HUES64 (cell line): Measurements from ENCODE around the gene MRPL41.
"Not testable (repeated sequence)": the region's sequence is repeated elsewhere in the genome, so short reads cannot be mapped to it uniquely, and the experiment has no call there.

Experiments used
- H3K27ac ChIP-seq: 2 replicates; pipeline ENCODE4 v1.7.0; 2013; ENCODE audit warnings: low read depth, low read length, inconsistent platforms
- H3K27me3 ChIP-seq: 2 replicates; pipeline ENCODE4 v1.6.1; 2013; ENCODE audit warnings: mild to moderate bottlenecking, low read length; ENCODE audit not compliant: insufficient read depth
- H3K36me3 ChIP-seq: 2 replicates; pipeline ENCODE4 v1.6.1; 2013; ENCODE audit warnings: mild to moderate bottlenecking, low read length; ENCODE audit not compliant: insufficient read depth
- H3K4me1 ChIP-seq: 2 replicates; pipeline ENCODE4 v1.6.1; 2013; ENCODE audit warnings: mild to moderate bottlenecking, low read length, moderate library complexity; ENCODE audit not compliant: insufficient read depth
- H3K4me3 ChIP-seq: 2 replicates; pipeline ENCODE4 v1.5.1; 2013; ENCODE audit warnings: mild to moderate bottlenecking, low read length, moderate library complexity
- H3K9ac ChIP-seq: 2 replicates; pipeline ENCODE4 v1.6.1; 2013; ENCODE audit warnings: mild to moderate bottlenecking, low read depth, low read length
- H3K9me3 ChIP-seq: 2 replicates; pipeline ENCODE4 v1.6.1; 2013; ENCODE audit warnings: low read depth, low read length; ENCODE audit not compliant: insufficient read depth
- WGBS: fragments of 150-250, 120-280 bp; methylation state at CpG from one replicate; pipeline ENCODE4 v1.1.7; 2013; ENCODE audit warnings: missing lambda C conversion rate; 5-methylcytosine and 5-hydroxymethylcytosine counted together

The MRPL41 gene

DNA sequence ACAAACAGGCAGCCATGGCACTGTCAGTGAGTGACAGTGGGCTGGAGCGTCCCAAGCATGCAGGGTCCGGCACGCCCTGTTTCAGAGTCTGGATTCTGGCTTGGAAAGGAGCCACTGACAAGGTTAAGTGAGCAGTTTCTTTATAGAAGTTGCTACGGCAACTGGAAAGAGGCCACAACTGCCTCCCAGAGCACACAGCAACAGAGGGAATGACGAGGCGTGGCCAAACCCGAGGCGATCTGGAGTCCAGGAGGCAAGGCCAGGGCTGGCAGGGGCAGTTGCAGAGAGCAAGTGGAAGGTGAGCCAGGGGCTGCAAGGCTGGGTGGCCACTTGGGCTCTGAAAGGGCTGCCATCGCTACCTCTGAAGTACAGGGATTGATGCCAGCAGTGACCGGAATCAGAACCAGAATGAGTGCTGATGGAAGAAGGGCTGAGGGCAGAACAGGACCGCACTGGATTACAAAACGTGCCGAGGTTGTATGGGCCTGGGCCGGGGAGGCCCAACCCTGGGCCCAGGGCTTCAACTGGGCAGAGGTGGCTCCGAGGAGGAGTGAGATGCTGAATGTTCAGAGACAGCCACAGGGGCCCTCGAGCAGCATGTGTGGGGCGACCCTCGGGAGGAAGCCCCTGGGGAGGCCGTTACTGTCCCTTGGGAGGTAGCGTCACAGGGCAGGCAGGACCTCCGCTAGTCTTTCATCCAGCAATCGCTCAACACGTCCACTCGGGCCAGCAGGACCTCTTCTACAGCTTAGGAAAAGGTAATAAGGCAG, 4.6 kb downstream of the MRPL41 start:
- 95% methylated on average over 24 of the region's 24 CpGs for WGBS
- no peak overlapping the region for H3K27ac ChIP-seq
- H3K9me3 ChIP-seq, result no peaks in the 10 kb centered on the region
- no peak overlapping the region for H3K9ac ChIP-seq
- H3K36me3 ChIP-seq, result peaks cover 50% of the 10 kb centered on the region
- 0 out of 2 replicates have a peak, but pooled peaks cover 2% of the 10 kb centered on the region for H3K4me1 ChIP-seq
- no peak overlapping the region for H3K4me3 ChIP-seq
- H3K27me3 ChIP-seq, result no peaks in the 10 kb centered on the region

DNA sequence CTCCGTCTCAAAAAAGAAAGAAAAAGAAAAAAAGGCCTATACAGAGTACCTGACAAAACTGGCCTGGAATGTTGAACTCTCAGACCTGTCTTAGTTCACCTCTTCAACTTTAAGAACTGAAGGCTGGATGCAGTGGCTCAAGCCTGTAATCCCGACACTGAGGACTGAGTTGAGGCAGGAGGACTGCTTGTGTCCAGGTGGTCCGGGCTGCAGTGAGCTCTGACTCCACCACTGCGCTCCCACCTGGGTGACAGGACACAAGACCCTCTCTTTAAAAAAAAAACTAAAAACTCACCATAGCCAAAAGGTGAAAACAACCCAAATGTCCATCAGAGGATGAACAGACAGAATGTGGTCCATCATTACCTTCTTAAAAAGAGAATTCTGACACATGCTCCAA, 6.4 kb downstream of the MRPL41 start:
- no peaks in the 10 kb centered on the region for H3K9me3 ChIP-seq
- peaks cover 67% of the 10 kb centered on the region for H3K36me3 ChIP-seq
- H3K4me1 ChIP-seq, result no peaks in the 10 kb centered on the region
- WGBS, result 94% methylated on average over 4 of the region's 4 CpGs
- H3K4me3 ChIP-seq, result no peak overlapping the region
- H3K9ac ChIP-seq, result no peak overlapping the region
- no peak overlapping the region for H3K27ac ChIP-seq
- no peaks in the 10 kb centered on the region for H3K27me3 ChIP-seq

DNA sequence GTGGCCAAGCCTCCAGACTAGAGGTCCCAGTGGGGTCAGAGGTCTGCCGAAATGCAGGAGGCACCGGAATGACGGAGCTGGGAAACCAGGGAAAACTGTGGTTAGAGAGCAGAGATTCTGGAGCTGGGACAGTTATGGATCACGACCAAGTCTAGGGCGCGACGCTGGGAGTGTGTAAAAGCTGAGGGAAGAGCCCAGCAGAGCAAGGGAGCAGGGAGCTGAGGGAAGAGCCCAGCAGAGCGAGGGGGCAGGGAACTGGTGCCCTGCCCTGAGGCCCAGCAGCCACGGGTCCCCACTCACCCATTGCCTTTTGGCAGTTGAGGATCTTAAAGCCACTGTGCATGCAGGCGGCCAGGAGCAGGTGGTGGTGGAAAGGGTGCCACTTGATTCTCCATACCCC, 12.5 kb downstream of the MRPL41 start:
- 96% methylated on average over 10 of the region's 10 CpGs for WGBS
- H3K4me1 ChIP-seq, result no peaks in the 10 kb centered on the region
- no peak overlapping the region for H3K9ac ChIP-seq
- peaks cover 53% of the 10 kb centered on the region for H3K36me3 ChIP-seq
- no peaks in the 10 kb centered on the region for H3K9me3 ChIP-seq
- no peaks in the 10 kb centered on the region for H3K27me3 ChIP-seq
- H3K4me3 ChIP-seq, result no peak overlapping the region
- no peak overlapping the region for H3K27ac ChIP-seq

DNA sequence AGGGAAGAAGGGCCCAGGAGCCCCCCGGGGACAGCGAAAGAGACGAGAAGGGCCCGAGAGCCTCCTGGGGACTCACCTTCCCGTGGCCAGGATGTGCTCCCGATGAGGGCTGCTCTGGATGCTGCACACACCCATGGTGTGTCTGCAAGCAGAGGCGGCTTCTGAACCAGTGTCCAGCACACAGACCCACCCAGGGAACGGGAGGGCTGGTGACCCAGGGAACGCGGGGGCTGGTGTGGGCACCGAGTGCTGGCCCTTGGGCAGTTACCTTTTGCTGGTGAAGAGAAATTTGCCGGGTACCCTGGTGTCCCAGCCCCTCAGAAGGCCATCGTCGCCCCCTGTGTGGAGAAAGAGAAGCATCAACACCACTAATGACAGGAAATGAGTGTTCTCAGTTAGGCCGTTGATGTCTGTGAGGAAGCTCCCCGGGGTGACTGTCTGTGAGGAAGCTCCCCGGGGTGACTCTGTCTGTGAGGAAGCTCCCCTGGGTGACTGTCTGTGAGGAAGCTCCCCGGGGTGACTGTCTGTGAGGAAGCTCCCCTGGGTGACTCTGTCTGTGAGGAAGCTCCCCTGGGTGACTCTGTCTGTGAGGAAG, 13.2 kb downstream of the MRPL41 start:
- H3K36me3 ChIP-seq, result peaks cover 51% of the 10 kb centered on the region
- no peaks in the 10 kb centered on the region for H3K9me3 ChIP-seq
- H3K9ac ChIP-seq, result no peak overlapping the region
- no peaks in the 10 kb centered on the region for H3K27me3 ChIP-seq
- H3K4me3 ChIP-seq, result no peak overlapping the region
- 92% methylated on average over 17 of the region's 18 CpGs for WGBS
- H3K27ac ChIP-seq, result no peak overlapping the region
- no peaks in the 10 kb centered on the region for H3K4me1 ChIP-seq

DNA sequence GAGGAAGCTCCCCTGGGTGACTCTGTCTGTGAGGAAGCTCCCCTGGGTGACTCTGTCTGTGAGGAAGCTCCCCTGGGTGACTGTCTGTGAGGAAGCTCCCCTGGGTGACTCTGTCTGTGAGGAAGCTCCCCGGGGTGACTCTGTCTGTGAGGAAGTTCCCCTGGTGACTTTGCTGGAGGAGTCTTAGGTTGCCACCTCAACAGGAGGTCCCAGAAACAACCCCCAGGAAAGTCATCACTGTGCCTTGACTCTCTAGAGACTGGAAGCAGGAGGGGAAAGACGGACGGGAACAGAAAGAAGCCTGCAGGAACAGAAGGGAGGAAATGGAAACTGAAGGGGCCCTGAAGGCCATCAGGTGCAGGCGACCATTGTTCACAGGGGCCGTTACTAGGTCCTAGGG, 16.8 kb downstream of the MRPL41 start:
- H3K27ac ChIP-seq, H3K27me3 ChIP-seq, H3K9ac ChIP-seq, H3K9me3 ChIP-seq, H3K4me1 ChIP-seq, H3K4me3 ChIP-seq: not testable (repeated sequence)
- WGBS, result 91% methylated on average over 4 of the region's 5 CpGs
- peaks cover 44% of the 10 kb centered on the region for H3K36me3 ChIP-seq

DNA sequence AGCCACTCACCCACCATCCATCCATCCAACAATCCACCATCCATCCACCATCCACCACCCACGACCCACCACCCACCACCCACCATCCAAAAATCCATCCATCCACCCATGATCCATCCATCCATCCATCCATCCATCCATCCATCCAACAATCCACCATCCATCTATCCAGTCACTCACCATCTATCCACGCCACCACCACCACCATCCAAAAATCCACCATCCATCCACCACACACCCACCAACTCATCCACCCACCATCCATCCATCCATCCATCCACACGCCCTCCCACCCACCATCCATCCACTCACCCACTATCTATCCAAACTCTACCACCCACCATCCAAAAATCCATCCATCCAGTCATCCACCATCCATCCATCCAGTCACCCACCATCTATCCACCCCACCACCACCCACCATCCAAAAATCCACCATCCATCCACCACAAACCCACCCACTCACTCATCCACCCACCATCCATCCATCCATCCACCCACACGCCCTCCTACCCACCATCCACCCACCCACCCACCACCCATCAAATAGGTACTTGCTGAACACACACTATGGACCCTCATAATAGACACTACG, 18.0 kb downstream of the MRPL41 start:
- WGBS, result 90% methylated on average over 5 of the region's 5 CpGs
- Histone ChIP-seq H3K4me1 (no peaks in the 10 kb centered on the region), H3K36me3 (peaks cover 44% of the 10 kb centered on the region)

DNA sequence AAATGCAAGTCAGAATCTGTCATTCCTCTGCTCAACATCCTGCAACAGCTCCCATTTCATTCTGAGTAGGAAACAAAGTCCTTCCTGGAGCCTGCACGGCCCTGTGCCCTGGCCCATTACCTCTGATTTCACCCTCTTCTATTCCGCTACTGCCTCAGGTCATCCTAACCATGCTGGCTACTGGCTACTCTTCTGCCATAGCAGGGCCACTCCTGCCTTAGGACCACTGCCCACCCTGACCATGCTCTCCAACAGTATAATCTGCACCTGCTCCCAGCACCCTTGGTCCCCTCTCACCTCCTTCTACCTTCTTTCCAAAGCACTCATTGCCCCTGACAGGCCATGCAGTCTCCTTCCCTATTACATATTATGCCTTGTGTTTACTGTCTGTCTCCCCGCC, 18.9 kb downstream of the MRPL41 start:
- Histone ChIP-seq H3K27me3 (no peaks in the 10 kb centered on the region), H3K27ac (no peak overlapping the region), H3K4me1 (no peaks in the 10 kb centered on the region), H3K9me3 (no peaks in the 10 kb centered on the region), H3K9ac (no peak overlapping the region), H3K36me3 (peaks cover 49% of the 10 kb centered on the region), H3K4me3 (no peak overlapping the region)
- 92% methylated on average over 3 of the region's 3 CpGs for WGBS

More for the DNA sequence above, 18.0 kb downstream of the MRPL41 start:
- no peaks in the 10 kb centered on the region for H3K9me3 ChIP-seq
- H3K27ac ChIP-seq, result no peak overlapping the region
- no peak overlapping the region for H3K4me3 ChIP-seq
- no peaks in the 10 kb centered on the region for H3K27me3 ChIP-seq
- no peak overlapping the region for H3K9ac ChIP-seq

DNA sequence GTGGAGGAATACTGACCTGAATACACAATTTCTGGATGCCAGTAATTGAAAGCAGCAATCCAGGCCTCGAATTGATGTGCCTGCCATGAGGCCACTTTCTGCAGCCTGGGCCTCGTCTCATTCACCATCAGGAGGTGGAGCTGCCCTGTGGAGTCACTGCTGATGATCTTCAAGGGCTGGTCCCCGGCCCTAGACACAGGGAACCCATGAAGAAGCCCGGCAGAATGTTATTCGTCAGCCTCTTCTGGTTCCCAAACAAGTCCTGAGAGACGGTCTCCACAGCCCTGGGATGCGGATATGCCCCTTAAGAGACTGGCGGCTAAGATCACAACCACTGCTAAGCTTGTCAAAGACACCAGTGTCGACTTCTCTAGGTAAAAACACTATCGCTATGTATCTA, 22.5 kb downstream of the MRPL41 start:
- Histone ChIP-seq H3K9ac (no peak overlapping the region), H3K27me3 (no peaks in the 10 kb centered on the region), H3K4me3 (no peak overlapping the region), H3K9me3 (no peaks in the 10 kb centered on the region), H3K27ac (no peak overlapping the region), H3K4me1 (peaks cover 8% of the 10 kb centered on the region), H3K36me3 (peaks cover 60% of the 10 kb centered on the region)
- 96% methylated on average over 10 of the region's 10 CpGs for WGBS

DNA sequence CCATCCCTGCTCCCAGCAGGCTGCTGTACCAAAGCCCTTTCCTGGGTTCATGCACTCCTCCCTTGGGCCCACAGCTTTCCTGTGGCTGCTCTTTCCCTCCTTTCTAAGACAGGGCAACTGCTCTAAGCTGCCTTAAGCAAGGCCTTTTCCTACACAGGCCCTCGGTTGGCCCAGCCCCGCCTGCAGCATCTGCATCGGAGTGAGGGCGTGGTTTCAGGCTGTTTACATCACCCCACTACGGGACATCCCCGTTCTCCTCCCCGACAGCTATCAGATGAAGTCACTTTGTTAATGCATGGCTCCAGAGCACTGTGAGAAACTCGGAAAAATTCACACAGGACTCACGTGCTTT, 23.7 kb downstream of the MRPL41 start:
- H3K27me3 ChIP-seq, result no peaks in the 10 kb centered on the region
- WGBS, result 93% methylated on average over 9 of the region's 9 CpGs
- no peak overlapping the region for H3K4me3 ChIP-seq
- no peak overlapping the region for H3K27ac ChIP-seq
- no peak overlapping the region for H3K9ac ChIP-seq
- H3K9me3 ChIP-seq, result no peaks in the 10 kb centered on the region
- peaks cover 57% of the 10 kb centered on the region for H3K36me3 ChIP-seq
- H3K4me1 ChIP-seq, result peaks cover 11% of the 10 kb centered on the region

DNA sequence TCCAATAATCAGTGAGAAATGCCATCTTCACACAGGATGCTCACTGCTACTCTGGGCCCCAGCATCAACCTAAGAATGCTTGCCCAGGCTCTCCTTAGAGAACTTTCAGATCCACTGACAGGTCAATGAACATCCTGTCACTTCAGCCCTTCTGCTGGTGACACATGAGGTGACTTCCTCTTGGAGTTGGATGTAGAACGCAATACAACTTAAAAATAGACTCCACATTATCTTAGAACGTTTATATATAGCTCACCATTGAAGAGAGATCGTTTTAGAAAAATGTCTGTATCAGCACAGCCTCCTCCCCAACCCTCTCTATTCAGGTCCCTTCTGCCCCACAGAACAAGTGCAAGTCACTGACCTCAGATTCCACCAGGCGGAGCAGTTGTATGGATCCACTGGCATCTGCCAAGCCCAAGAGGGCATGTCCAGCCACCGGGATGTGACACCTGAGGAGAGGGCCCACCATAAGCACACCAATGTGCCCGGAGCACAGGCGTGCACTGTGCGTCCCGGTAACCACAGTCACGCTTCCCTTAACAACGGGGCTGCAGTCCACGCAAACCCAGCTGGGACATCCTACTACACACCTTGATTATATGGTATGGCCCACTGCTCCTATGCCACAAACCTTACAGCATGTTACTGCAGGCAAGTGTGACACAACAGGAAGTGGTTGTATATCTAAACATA, 24.2 kb downstream of the MRPL41 start:
- Histone ChIP-seq H3K27me3 (no peaks in the 10 kb centered on the region), H3K36me3 (peaks cover 54% of the 10 kb centered on the region), H3K9ac (no peak overlapping the region), H3K4me1 (peaks cover 11% of the 10 kb centered on the region), H3K9me3 (no peaks in the 10 kb centered on the region), H3K27ac (no peak overlapping the region), H3K4me3 (no peak overlapping the region)
- WGBS, result 97% methylated on average over 12 of the region's 12 CpGs
